HEK293 (cell line): ENCODE data around the gene EFCAB14.

Experiments used
- EGR2 ChIP-seq: fragments of 450-650 bp; formaldehyde crosslinking; IDR thresholded peaks from 2 replicates; pipeline ENCODE4 v1.5.1; 2016; ENCODE audit warnings: low read depth, missing biosample characterization, missing genetic modification characterization
- GLI2 ChIP-seq: fragments of 450-650 bp; formaldehyde crosslinking; IDR thresholded peaks from 2 replicates; pipeline ENCODE4; 2017; ENCODE audit warnings: missing biosample characterization, missing genetic modification characterization, low read depth, borderline replicate concordance
- HOXC10 ChIP-seq: sonication (generic); formaldehyde crosslinking; IDR thresholded peaks from 2 replicates; pipeline ENCODE4 v1.8.1; 2023; ENCODE audit warnings: mild to moderate bottlenecking, missing genetic modification reagents
- KLF1 ChIP-seq: fragments of 450-650 bp; formaldehyde crosslinking; IDR thresholded peaks from 2 replicates; pipeline ENCODE4 v1.5.1; 2016; ENCODE audit warnings: missing biosample characterization, missing genetic modification characterization
- KLF9 ChIP-seq: fragments of 450-650 bp; formaldehyde crosslinking; IDR thresholded peaks from 2 replicates; pipeline ENCODE4 v1.5.1; 2016; ENCODE audit warnings: missing biosample characterization, missing genetic modification characterization, low read depth
- SP2 ChIP-seq: fragments of 450-650 bp; formaldehyde crosslinking; IDR thresholded peaks from 2 replicates; pipeline ENCODE4 v1.5.1; 2016; ENCODE audit warnings: missing biosample characterization, missing genetic modification characterization
- SP7 ChIP-seq: fragments of 450-650 bp; formaldehyde crosslinking; IDR thresholded peaks from 2 replicates; pipeline ENCODE4 v1.5.1; 2016; ENCODE audit warnings: missing biosample characterization, missing genetic modification characterization
- WT1 ChIP-seq: fragments of 450-650 bp; formaldehyde crosslinking; IDR thresholded peaks from 2 replicates; pipeline ENCODE4 v1.5.1; 2016; ENCODE audit warnings: missing biosample characterization, missing genetic modification characterization
- YY1 ChIP-seq: fragments of 450-650 bp; formaldehyde crosslinking; IDR thresholded peaks from 2 replicates; pipeline ENCODE4 v1.5.1; 2018; ENCODE audit warnings: missing biosample characterization, missing genetic modification characterization
- ZNF239 ChIP-seq: fragments of 450-650 bp; formaldehyde crosslinking; IDR thresholded peaks from 2 replicates; pipeline ENCODE4 v1.5.1; 2016; ENCODE audit warnings: missing biosample characterization, missing genetic modification characterization
- ZNF37A ChIP-seq: fragments of 450-650 bp; IDR thresholded peaks from 2 replicates; pipeline ENCODE4 v1.5.1; 2018; ENCODE audit warnings: missing biosample characterization, missing genetic modification characterization
- ZNF558 ChIP-seq: fragments of 450-650 bp; formaldehyde crosslinking; IDR thresholded peaks from 2 replicates; pipeline ENCODE4 v1.5.1; 2016; ENCODE audit warnings: missing biosample characterization, missing genetic modification characterization
- ZNF660 ChIP-seq: fragments of 450-650 bp; IDR thresholded peaks from 2 replicates; pipeline ENCODE4 v1.5.1; 2018; ENCODE audit warnings: missing biosample characterization, mild to moderate bottlenecking, missing genetic modification characterization
- ZNF677 ChIP-seq: fragments of 450-650 bp; IDR thresholded peaks from 2 replicates; pipeline ENCODE4 v1.5.0; 2018; ENCODE audit warnings: missing biosample characterization, mild to moderate bottlenecking, missing genetic modification characterization, moderate library complexity
- ZNF76 ChIP-seq: fragments of 450-650 bp; formaldehyde crosslinking; IDR thresholded peaks from 2 replicates; pipeline ENCODE4; 2016; ENCODE audit warnings: low read depth, missing biosample characterization, missing genetic modification characterization, borderline replicate concordance
- ZNF792 ChIP-seq: fragments of 450-650 bp; formaldehyde crosslinking; IDR thresholded peaks from 2 replicates; pipeline ENCODE4 v1.5.1; 2016; ENCODE audit warnings: missing biosample characterization, missing genetic modification characterization
- ZNF830 ChIP-seq: fragments of 450-650 bp; IDR thresholded peaks from 2 replicates; pipeline ENCODE4 v1.5.0; 2018; ENCODE audit warnings: missing biosample characterization, missing genetic modification characterization, low read depth, mild to moderate bottlenecking, moderate library complexity
- ZSCAN23 ChIP-seq: fragments of 450-650 bp; formaldehyde crosslinking; IDR thresholded peaks from 2 replicates; pipeline ENCODE4 v1.5.1; 2016; ENCODE audit warnings: missing biosample characterization, missing genetic modification characterization
- ZSCAN30 ChIP-seq: fragments of 450-650 bp; IDR thresholded peaks from 2 replicates; pipeline ENCODE4 v1.5.1; 2018; ENCODE audit warnings: missing biosample characterization, mild to moderate bottlenecking, missing genetic modification characterization, moderate library complexity
- TF ChIP-seq, protein P1 (sequence below): fragments of 450-650 bp; formaldehyde crosslinking; IDR thresholded peaks from 2 replicates; pipeline ENCODE4 v1.5.0; 2017; ENCODE audit warnings: missing biosample characterization, missing genetic modification characterization, borderline replicate concordance
- TF ChIP-seq, protein P2 (sequence below): fragments of 450-650 bp; formaldehyde crosslinking; IDR thresholded peaks from 2 replicates; pipeline ENCODE4 v1.5.1; 2016; ENCODE audit warnings: missing biosample characterization, missing genetic modification characterization
- TF ChIP-seq, protein P3 (sequence below): fragments of 450-650 bp; formaldehyde crosslinking; IDR thresholded peaks from 2 replicates; pipeline ENCODE4 v1.5.1; 2017; ENCODE audit warnings: missing biosample characterization, missing genetic modification characterization
- TF ChIP-seq, protein P4 (sequence below): fragments of 450-650 bp; formaldehyde crosslinking; conservative IDR thresholded peaks from 2 replicates; pipeline ENCODE4 v1.5.1; 2016; ENCODE audit warnings: low read depth, missing biosample characterization, missing genetic modification characterization
- TF ChIP-seq, protein P5 (sequence below): fragments of 450-650 bp; IDR thresholded peaks from 2 replicates; pipeline ENCODE4 v1.5.1; 2018; ENCODE audit warnings: missing biosample characterization, missing genetic modification characterization
- TF ChIP-seq, protein P6 (sequence below): sonication (generic); formaldehyde crosslinking; IDR thresholded peaks from 2 replicates; pipeline ENCODE4 v1.8.1; 2022; ENCODE audit warnings: mild to moderate bottlenecking, moderate library complexity, missing genetic modification reagents

EFCAB14 gene

DNA sequence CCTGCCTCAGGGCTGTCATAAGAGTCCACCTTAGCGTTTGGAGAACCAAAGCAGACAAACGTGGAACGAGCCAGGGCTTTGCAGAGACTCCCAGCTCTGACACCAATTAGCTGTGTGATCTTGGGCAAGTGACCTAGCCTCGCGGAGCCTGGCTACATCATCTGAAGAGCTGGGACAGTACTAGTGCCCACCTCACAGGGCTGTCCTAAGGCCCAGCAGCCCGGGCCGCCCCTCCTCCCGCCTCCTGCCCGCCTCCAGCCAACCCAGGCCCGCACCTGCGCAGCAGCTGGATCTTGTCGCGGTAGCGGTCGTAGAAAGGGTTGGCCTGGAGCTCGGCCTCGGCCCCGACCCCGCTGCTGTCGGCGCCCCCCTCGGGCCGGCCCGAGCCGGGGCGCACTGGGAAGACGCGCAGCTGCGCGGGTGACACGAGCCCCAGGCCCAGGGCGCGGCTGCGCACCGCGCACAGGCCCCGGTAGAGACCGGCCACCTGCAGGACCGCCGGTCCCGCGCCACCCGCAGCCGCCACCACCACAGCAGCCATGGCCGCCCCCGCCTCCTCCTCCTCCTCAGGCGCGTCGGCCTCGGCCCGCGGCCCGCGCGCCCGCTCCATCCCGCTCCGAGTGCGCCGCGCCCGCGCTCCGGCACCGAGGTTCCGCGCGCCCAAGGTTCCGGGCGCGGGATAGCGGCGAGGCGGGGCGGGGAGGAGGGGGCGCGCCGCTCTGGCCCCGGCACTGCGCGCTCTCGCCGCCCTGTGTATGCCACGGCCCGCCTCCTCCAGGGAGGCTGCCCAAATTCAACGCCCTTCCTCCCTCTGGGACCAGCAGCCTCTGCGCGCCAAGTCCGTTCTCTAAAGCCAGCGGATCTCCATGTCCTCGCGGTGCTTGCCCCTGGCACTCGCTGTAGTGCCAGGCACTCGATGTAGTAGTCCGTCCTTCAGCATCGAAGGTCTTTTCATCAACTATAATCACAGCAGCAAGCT lies 50.8 kb downstream of the EFCAB14 start, which contains the start of gene ATPAF1 (continued):
- TF ChIP-seq, protein P1, sequence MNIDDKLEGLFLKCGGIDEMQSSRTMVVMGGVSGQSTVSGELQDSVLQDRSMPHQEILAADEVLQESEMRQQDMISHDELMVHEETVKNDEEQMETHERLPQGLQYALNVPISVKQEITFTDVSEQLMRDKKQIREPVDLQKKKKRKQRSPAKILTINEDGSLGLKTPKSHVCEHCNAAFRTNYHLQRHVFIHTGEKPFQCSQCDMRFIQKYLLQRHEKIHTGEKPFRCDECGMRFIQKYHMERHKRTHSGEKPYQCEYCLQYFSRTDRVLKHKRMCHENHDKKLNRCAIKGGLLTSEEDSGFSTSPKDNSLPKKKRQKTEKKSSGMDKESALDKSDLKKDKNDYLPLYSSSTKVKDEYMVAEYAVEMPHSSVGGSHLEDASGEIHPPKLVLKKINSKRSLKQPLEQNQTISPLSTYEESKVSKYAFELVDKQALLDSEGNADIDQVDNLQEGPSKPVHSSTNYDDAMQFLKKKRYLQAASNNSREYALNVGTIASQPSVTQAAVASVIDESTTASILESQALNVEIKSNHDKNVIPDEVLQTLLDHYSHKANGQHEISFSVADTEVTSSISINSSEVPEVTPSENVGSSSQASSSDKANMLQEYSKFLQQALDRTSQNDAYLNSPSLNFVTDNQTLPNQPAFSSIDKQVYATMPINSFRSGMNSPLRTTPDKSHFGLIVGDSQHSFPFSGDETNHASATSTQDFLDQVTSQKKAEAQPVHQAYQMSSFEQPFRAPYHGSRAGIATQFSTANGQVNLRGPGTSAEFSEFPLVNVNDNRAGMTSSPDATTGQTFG (tag by site-specific recombination): no peak
- TF ChIP-seq ZNF558 (tag by site-specific recombination): no peak
- no peak for TF ChIP-seq GLI2
- TF ChIP-seq, protein P2, sequence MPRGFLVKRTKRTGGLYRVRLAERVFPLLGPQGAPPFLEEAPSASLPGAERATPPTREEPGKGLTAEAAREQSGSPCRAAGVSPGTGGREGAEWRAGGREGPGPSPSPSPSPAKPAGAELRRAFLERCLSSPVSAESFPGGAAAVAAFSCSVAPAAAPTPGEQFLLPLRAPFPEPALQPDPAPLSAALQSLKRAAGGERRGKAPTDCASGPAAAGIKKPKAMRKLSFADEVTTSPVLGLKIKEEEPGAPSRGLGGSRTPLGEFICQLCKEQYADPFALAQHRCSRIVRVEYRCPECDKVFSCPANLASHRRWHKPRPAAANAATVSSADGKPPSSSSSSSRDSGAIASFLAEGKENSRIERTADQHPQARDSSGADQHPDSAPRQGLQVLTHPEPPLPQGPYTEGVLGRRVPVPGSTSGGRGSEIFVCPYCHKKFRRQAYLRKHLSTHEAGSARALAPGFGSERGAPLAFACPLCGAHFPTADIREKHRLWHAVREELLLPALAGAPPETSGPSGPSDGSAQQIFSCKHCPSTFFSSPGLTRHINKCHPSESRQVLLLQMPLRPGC (tag by site-specific recombination): no peak
- TF ChIP-seq, protein P3, sequence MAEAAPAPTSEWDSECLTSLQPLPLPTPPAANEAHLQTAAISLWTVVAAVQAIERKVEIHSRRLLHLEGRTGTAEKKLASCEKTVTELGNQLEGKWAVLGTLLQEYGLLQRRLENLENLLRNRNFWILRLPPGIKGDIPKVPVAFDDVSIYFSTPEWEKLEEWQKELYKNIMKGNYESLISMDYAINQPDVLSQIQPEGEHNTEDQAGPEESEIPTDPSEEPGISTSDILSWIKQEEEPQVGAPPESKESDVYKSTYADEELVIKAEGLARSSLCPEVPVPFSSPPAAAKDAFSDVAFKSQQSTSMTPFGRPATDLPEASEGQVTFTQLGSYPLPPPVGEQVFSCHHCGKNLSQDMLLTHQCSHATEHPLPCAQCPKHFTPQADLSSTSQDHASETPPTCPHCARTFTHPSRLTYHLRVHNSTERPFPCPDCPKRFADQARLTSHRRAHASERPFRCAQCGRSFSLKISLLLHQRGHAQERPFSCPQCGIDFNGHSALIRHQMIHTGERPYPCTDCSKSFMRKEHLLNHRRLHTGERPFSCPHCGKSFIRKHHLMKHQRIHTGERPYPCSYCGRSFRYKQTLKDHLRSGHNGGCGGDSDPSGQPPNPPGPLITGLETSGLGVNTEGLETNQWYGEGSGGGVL (tag by site-specific recombination): peak; percentile 45; the same call in 1 of the 2 replicates
- TF ChIP-seq ZSCAN30 (tag by site-specific recombination): peak; percentile 91
- 0 out of 2 replicates have a peak, but pooled peaks have one; percentile 23 for TF ChIP-seq ZNF830
- TF ChIP-seq, protein P4, sequence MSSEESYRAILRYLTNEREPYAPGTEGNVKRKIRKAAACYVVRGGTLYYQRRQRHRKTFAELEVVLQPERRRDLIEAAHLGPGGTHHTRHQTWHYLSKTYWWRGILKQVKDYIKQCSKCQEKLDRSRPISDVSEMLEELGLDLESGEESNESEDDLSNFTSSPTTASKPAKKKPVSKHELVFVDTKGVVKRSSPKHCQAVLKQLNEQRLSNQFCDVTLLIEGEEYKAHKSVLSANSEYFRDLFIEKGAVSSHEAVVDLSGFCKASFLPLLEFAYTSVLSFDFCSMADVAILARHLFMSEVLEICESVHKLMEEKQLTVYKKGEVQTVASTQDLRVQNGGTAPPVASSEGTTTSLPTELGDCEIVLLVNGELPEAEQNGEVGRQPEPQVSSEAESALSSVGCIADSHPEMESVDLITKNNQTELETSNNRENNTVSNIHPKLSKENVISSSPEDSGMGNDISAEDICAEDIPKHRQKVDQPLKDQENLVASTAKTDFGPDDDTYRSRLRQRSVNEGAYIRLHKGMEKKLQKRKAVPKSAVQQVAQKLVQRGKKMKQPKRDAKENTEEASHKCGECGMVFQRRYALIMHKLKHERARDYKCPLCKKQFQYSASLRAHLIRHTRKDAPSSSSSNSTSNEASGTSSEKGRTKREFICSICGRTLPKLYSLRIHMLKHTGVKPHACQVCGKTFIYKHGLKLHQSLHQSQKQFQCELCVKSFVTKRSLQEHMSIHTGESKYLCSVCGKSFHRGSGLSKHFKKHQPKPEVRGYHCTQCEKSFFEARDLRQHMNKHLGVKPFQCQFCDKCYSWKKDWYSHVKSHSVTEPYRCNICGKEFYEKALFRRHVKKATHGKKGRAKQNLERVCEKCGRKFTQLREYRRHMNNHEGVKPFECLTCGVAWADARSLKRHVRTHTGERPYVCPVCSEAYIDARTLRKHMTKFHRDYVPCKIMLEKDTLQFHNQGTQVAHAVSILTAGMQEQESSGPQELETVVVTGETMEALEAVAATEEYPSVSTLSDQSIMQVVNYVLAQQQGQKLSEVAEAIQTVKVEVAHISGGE: peak; percentile 84
- 0 out of 2 replicates have a peak, but pooled peaks have one; percentile 26 for TF ChIP-seq ZNF792 (tag by site-specific recombination)
- TF ChIP-seq ZNF677: peak; percentile 27; the same call in 1 of the 2 replicates
- TF ChIP-seq KLF9: peak; percentile 71
- TF ChIP-seq ZNF37A (tag by site-specific recombination): 0 out of 2 replicates have a peak, but pooled peaks have one; percentile 14
- TF ChIP-seq, protein P5, sequence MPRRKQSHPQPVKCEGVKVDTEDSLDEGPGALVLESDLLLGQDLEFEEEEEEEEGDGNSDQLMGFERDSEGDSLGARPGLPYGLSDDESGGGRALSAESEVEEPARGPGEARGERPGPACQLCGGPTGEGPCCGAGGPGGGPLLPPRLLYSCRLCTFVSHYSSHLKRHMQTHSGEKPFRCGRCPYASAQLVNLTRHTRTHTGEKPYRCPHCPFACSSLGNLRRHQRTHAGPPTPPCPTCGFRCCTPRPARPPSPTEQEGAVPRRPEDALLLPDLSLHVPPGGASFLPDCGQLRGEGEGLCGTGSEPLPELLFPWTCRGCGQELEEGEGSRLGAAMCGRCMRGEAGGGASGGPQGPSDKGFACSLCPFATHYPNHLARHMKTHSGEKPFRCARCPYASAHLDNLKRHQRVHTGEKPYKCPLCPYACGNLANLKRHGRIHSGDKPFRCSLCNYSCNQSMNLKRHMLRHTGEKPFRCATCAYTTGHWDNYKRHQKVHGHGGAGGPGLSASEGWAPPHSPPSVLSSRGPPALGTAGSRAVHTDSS (tag by site-specific recombination): peak; percentile 84; the same call in 1 of the 2 replicates
- TF ChIP-seq WT1 (tag by site-specific recombination): 0 out of 2 replicates have a peak, but pooled peaks have one; percentile 14
- 0 out of 2 replicates have a peak, but pooled peaks have one; percentile 10 for TF ChIP-seq EGR2 (tag by site-specific recombination)
- TF ChIP-seq ZNF76: peak; percentile 33; the same call in 1 of the 2 replicates
- TF ChIP-seq ZSCAN23 (tag by site-specific recombination): no peak
- TF ChIP-seq, protein P6, sequence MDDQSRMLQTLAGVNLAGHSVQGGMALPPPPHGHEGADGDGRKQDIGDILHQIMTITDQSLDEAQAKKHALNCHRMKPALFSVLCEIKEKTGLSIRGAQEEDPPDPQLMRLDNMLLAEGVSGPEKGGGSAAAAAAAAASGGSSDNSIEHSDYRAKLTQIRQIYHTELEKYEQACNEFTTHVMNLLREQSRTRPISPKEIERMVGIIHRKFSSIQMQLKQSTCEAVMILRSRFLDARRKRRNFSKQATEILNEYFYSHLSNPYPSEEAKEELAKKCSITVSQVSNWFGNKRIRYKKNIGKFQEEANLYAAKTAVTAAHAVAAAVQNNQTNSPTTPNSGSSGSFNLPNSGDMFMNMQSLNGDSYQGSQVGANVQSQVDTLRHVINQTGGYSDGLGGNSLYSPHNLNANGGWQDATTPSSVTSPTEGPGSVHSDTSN: peak; percentile 82; the same call in 1 of the 2 replicates
- TF ChIP-seq KLF1 (tag by site-specific recombination): 0 out of 2 replicates have a peak, but pooled peaks have one; percentile 18
- peak; percentile 81 for TF ChIP-seq SP2 (tag by site-specific recombination)
- no peak for TF ChIP-seq ZNF239 (tag by site-specific recombination)
- 0 out of 2 replicates have a peak, but pooled peaks have one; percentile 46 for TF ChIP-seq HOXC10 (CRISPR knock-in tag)
- 0 out of 2 replicates have a peak, but pooled peaks have one; percentile 31 for TF ChIP-seq SP7 (tag by site-specific recombination)
- peak; percentile 78; the same call in 1 of the 2 replicates for TF ChIP-seq ZNF660 (tag by site-specific recombination)
- TF ChIP-seq YY1 (tag by site-specific recombination): peak; percentile 73; the same call in 1 of the 2 replicates
